ENCODE results near the gene SYAP1.
"Not testable (repeated sequence)": the region's sequence is repeated elsewhere in the genome, so short reads cannot be mapped to it uniquely, and the experiment has no call there.

Gene SYAP1, protein sequence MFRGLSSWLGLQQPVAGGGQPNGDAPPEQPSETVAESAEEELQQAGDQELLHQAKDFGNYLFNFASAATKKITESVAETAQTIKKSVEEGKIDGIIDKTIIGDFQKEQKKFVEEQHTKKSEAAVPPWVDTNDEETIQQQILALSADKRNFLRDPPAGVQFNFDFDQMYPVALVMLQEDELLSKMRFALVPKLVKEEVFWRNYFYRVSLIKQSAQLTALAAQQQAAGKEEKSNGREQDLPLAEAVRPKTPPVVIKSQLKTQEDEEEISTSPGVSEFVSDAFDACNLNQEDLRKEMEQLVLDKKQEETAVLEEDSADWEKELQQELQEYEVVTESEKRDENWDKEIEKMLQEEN

DNA sequence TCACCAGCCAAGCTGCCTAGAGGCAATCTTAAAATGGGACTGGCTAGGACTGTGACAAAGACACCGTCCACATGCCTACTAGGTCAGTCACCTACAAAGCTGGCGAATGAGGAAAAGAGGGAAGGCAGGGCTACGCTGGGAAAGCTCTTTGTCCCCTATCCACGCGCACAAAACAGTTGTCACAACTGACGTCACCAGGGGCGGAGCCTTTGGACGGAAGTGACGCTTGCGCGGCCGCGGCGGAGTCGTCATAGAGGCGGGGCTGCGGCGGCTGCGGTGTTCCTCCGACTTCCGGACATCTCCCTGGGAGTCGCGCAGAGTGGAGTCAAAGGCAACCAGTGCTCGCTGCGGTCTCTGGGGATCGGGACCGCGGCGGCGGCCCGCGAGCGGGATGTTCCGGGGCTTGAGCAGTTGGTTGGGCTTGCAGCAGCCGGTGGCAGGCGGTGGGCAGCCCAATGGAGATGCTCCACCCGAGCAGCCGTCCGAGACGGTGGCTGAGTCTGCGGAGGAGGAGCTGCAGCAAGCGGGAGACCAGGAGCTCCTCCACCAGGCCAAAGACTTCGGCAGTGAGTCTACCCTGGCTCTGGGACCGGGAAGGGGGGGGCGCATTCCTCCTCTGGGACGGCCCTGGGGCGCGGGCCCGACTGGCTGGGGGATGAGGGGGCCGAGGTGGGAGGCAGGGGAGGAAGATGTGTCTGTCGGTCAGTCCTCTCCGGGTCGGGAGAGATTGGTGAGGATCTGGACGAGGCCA lies at the start of gene SYAP1:
SYAP1 (plus strand) TSS at position 279 of the 751 bp plus-strand sequence; CDS start at position 392, 113 bp downstream.
- peak; percentile 78 to 96 for DNase-seq (ENCODE audit: low read depth in 2 of 2)

DNA sequence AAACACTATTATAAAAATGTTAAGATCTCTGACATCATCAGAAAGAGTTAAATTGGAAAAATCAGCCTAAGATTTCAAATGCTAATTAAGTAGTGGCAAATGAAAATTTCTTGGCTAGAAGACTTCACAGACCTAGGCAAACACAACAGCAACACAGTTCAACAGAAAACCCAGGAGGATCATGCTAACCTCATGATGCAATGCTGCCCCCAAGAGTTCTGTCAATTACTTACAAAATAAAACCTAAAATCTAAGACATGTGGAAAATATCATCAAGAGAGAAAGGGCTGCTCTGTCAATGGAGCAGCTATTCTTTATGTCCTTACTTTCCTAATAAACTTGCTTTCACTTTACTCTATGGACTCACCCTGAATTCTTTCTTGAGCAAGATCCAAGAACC lies 48.4 kb upstream of the SYAP1 start:
- no peak for DNase-seq (ENCODE audit: low read depth in 2 of 2)

DNA sequence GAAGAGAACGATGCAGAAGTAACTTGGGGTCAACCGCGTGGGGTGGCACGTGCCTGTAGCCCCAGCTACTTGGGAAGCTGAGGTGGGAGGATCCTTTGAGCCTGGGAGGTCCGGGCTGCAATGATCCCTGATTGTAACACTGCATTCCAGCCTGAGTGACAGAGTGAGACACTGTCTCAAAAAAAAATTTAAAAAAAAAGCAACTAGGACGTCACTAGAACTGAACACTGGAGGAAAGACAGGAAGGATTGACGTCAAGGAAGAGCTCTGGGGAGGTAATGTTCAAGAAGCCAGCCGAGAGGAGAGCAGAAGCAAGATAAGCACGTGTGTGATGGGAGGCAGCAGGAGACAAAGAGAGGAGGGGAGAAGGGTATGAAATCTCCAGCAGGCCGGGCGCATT lies 40.7 kb upstream of the SYAP1 start:
- DNase-seq (ENCODE audit: low read depth in 2 of 2): no peak

DNA sequence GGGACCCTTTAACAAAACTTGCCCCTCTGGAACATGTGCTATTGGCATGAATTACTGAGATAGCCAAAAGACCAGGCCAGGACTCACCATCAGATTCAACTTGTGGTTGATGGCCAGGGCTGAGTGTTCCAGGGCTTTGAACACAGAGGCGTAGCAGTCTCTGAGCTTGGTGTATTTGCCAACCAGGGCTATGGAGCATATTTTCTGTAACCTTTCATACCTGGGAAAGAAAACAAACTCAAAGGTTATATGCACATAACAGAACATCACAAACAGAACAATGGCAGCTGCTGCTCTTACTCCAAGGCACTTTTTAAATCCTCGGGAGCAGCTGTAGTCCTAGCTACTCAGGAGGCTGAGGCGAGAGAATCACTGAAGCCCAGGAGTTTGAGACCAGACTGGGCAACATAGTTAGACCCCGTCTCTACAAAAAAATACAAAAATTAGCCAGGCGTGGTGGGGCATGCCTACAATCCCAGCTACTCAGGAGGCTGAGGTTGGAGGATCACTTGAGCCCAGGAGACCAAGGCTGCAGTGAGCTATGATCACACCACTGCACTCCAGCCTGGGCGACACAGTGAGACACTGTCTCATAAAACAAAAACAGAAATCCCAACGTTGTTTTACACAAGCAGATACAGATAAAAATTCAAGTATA lies 36.3 kb upstream of the SYAP1 start:
- no peak for DNase-seq (ENCODE audit: low read depth in 2 of 2)

DNA sequence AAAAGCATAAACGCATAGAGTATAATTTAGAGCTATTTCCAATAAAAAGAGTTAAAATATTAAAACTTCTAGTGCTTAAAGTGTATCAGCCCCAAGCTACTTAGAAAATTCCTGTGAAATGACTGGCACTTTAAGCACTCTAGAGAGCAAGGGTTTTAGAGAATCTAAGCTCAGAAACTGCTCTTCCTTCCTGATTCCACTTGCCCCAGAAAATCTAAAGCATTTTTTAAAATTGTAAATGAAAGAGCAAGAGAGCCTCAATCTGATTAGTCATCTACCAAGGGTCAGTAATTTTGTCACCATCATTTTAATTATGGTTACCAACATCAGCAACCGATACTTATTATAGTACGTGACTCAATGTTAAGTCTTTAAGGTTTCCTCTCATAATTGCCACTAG lies 31.9 kb upstream of the SYAP1 start:
- no peak for DNase-seq (ENCODE audit: low read depth in 2 of 2)

DNA sequence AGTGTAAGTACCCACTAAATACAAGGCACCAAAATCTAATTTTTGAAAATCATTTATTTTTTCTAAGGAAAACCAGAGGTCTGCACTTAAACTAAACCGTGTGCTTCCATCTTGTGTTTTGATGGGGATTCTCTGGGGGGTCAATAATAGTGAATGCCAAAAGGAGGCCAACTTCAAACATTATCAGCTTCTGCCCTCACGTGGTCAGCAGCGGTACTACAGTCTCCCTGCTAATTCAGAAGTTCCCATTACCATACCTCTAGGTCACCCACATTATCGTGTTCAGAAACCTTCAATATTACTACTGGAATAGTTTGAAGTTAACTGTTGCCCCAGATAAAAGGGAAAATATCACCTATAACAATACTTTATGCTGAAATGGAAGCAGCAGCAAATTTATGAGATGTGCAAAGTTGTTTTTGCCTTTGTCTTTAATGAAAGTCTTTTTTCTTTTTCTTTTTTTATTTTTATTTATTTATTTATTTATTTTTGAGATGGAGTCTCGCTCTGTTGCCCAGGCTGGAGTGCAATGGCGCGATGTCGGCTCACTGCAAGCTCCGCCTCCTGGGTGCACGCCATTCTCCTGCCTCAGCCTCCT lies 24.2 kb upstream of the SYAP1 start:
- DNase-seq (ENCODE audit: low read depth in 2 of 2): peak in 1 of 2 donors; percentile 55

DNA sequence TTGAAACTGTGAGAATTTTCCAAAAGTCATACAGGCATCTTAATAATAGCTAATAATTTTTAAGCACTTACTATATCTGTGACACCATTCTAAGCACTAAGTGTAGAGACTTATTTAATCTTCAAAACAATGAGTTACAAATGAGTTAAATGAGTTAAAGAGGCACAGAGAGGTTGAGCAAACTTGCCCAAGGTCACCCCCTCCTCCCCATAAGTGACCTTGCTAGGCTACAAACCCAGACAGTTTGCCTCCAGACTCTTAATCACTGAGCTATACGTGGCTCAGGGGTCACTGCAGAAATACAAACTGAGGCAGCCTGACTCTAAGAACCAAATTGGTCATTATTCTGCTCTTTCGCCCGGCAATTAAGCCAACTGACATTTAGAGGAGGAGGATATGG lies 22.5 kb upstream of the SYAP1 start:
- no peak for DNase-seq (ENCODE audit: low read depth in 2 of 2)

DNA sequence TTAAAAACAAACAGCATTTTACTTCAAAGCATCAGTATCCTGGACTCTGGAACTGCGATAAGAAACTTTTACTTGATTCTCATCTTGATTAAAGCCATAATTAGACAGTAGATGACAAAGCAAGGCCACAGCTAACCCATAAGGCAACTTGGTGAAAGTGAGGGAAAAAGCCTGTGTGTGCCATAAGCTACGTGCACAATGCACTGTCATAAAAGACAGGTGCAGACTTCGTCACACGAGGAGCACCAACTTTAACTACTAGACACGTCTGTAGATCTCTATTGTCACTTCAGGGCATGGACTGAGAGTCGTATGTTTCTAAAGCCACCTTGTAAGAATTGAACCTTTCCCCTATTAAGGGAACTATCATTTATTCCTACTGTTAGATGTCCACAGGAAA lies 20.0 kb upstream of the SYAP1 start:
- no peak for DNase-seq (ENCODE audit: low read depth in 2 of 2)

DNA sequence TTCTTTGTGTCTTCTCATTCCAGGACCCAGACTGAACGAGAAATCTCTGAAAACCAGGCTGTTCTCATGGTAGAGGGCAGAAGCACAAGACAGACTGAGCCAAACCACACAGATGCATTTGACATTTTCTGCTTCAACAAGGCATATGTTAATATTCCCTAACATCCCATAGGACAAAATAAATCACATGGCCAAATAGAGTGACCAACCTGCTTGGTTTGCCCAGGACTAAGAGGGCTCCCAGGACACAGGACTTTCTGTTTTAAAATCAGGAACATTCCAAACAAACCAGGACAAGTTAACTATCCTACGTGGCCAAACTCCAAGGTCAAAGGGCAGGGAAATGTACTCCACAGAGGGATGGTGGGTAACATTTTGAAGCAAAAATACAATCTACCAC lies 18.7 kb upstream of the SYAP1 start:
- no peak for DNase-seq (ENCODE audit: low read depth in 2 of 2)

DNA sequence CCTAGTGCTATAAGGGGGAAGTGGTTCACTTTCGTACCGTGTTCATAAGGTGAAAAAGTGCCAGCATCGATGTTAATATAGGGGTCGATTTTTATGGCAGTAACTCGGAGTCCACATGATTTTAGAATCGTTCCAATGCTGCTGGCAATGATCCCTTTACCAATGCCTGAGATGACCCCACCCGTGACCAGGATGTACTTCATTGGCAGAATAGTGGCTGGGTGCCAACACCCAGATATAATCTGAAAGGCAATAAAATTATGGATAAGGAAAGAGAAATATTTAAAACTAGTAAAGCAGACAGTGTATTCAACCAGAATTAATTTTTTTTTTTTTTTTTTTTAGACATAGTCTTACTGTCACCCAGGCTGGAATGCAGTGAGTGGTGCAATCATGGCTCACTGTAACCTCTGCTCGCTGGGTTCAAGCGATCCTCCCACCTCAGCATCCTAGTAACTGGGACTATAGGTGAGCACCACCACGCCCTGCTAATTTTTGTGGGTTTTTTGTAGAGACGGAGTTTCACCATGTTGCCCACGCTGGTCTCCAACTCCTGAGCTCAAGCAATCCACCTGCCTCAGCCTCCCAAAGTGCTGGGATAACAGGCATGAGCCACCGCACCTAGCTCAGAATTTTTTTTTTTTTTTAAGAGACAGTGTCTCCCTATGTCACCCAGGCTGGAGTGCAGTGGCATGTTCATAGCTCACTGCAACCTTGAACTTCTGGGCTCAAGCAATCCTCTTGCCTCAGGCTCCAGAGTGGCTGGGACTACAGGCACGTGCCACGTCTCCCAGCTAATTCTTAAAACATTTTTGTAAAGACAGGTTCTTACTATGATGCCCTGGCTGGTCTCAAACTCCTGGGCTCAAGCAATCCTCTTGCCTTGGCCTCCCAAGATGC lies 16.5 kb upstream of the SYAP1 start:
- DNase-seq (ENCODE audit: low read depth in 2 of 2): no peak

DNA sequence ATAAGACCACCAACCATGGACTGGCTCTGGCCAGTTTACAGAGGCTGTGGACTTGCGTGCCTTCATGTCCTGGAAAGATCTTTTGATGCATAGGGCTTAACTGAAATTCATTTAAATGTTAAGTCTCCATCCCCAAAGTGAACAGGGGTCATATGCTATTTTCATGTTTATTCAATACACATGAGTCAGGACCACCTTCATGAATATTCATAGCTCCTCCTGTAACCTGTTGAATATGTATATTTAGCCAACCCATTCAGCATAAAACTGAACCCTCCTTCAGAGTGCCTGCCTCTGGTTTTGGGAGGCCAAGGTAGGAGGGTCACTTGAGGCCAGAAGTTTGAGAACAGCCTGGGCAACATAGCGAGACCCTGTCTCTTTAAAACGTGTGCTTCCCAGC lies 14.0 kb upstream of the SYAP1 start:
- no peak for DNase-seq (ENCODE audit: low read depth in 2 of 2)

DNA sequence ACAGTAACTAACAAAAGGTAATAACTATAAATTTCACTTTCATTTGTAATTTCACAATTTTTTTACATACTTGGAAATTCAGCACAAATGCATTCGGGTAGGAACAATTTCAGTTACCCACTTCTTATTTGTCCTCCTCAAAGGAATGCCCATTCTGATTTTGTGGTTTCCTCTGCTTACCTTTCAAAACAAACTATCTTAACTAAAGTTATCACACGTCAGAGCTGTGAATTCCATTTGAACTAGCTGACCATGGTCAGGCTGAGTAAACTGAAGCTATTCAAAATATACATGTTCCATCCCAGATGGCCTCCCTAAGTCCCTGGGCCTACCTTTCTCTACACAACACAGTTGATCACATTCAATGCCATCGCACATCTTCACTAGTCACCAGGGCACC lies 11.4 kb upstream of the SYAP1 start:
- DNase-seq (ENCODE audit: low read depth in 2 of 2): no peak

DNA sequence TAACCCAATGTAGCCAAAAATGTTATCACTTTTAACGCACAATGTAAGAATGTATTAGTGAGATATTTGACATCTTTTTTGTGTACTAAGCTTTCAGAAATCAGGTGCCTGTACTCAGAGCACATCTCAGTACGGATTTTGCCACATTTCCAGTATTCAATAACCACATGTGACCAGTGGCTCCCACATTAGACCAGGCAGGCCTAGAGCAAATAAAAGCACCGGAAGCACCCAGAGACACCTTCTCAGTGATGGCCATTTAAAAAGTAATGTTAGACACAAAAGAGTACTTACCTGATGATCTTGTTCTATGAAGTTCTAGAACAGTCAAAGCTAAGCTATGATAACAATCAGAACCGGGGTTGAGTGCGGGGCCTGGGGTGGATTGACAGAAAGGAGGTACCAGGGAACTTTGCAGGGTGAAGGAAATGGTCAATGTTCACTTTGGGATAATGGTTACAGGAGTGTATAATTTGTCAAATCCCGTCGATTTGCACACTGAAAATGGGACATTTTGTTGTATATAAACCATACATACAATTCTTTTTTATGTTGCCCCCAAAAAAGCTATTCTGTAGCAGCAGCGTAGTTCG lies 8.1 kb upstream of the SYAP1 start:
- DNase-seq (ENCODE audit: low read depth in 2 of 2): no peak

DNA sequence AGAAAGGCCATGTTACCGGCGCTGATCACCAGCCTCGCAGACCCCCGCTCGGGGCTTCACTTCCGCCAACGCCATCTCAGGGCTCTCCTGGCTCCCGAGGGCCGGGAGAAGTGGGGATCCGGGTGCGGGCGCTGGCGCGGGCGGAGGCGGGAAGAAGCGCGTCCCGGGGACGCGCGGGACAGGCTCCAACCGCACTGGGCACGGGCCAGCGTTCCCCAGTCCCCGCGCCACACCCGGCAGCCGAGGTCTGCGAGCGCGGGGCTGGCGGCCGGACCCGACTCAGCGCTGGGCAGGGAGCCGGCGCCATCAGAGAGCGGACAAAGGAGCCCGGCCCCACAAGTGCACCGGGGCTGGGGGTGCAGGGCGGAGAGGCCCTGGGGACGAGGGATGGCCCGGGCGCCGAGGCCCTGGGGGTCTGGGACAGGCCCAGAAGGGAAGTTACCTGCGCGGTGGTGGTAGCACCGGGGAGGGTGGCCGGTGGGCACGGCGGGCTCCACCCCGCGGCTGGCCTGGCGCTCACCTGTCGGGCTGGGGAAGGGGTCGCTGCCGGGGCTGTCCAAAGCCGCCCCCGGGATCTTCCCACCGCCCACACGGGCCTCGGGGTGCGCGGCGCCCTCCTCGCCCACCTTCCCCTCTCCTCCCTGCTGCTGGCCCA lies 7.4 kb upstream of the SYAP1 start:
- DNase-seq (ENCODE audit: low read depth in 2 of 2): no peak

DNA sequence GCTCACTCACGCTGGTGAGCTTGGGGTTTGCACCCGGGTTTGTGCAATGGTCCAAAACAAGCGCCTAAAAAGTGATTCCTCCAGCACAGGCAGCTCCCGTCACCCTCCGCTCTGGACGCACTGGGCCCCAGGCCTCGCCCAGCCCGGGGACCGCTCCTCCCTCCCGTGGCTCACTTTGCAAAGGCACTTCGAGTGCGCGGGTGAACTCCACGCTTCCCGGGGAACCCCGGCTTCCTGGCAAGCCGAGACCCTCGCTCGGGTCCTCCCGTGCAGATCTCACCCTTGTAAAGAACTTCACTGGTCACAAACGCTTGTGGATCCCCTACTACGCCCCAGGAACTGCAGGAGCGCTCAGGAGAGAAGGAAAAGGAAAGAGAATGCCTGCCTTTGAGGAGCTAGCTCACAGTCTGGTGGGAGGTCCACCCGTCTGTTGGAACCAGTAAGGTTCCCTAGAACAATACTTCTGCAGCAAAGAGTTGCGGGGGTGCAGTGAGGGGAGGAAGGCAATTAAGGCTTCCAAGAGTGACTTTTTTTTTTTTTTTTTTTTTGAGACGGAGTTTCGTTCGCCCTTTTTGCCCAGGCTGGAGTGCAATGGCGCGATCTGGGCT lies 6.8 kb upstream of the SYAP1 start, which contains the start of gene CTPS2:
CTPS2 (minus strand) TSS at position 122 of the 608 bp plus-strand sequence. CDS start 9,767 bp downstream, outside the sequence.
- no peak for DNase-seq (ENCODE audit: low read depth in 2 of 2)

DNA sequence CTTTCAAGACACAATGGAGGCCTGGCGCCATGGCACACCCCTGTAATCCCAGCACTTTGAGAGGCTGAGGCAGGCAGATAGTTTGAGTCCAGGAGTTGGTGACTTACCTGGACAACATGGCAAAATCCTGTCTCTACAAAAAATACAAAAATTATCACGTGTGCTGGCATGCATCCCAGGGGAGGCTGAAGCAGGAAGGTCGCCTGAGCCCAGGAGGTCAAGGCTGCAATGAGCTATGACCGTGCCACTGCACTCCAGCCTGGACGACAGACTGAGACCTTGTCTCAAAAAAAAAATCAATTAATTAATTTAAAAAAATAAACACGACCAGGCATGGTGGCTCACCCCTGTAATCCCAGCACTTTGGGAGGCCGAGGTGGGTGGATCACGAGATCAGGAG lies 4.9 kb upstream of the SYAP1 start:
- DNase-seq (ENCODE audit: low read depth in 2 of 2): no peak

DNA sequence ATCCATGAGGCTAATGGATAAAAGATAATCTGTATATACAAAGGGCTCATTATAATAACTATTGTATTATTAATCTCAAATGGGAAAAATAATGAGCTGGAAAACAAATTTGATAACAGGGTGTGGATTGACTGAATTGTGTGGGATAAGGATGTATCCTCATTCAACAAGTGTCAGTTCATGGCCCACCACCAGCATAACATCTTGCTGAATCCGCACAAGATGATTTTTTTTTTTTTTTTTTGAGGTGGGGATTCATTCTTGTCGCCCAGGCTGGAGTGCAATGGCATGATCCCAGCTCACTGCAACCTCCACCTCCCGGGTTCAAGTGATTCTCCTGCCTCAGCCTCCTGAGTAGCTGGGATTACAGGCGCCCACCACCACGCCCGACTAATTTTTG lies 3.8 kb upstream of the SYAP1 start:
- DNase-seq (ENCODE audit: low read depth in 2 of 2): not testable (repeated sequence)

DNA sequence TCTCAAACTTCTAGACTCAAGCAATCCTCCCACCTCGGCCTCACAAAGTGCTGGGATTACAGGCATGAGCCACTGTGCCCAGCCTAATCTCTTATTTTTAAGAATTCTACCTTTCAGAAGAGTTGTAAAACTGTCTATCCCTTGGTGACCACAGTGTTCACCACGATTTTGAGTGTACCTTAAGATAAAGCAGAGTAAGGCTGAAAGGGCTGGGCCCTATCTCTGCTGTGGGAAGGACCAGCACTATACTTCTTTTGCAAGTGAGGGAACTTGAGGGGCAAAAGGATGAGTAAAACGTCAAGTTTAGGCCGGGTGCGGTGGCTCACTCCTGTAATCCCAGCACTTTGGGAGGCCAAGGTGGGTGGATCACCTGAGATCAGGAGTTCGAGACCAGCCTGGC lies 3.0 kb upstream of the SYAP1 start:
- not testable (repeated sequence) for DNase-seq (ENCODE audit: low read depth in 2 of 2)

DNA sequence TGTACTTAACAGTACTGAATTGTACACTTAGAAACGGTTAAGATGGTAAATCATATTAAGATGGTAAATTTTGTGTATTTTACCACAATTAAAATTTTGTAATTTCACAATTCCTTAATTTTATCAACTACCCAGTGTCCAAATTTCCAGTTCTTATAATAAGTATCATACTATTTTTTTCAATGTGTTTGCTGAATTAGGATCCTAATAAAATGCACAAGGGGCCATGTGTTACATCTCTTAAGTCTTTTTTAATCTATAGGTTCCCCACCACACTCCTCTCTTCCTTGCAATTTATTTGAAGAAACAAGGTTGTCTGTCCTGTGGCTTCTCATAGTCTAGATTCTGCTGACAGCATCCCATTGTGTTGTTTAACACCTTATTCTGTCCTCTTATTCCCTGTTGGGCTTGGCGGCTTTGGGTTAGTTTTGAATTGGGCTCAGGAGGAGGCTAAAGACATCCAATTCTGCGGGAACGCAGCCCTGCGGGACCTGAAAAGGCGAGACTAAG lies 533 bp upstream of the SYAP1 start:
- no peak for DNase-seq (ENCODE audit: low read depth in 2 of 2)

DNA sequence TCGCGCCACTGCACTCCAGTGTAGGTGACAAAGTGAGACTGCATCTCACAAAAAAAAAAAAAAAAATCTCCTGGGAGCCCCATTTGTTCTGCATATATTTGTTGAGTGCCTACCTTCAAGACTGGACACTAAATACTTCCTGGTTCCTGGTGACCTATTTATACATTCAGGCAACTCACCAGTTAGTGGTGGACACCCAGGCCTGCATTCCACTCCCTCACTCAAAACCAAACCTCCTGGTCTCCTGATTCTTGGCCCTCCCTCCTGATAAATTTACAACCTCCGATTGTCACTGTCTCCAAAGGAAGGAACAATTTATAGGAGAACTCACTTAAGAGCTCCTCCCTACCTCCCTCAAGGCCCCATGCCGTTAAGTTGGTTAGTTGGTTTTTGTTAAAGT lies 3.1 kb downstream of the SYAP1 start:
- DNase-seq (ENCODE audit: low read depth in 2 of 2): no peak
